Keratinocyte (primary cell): ENCODE results near the gene DOK6. TPM values are rescaled to one million over a fixed set of nuclear protein-coding genes. Genes with fewer than 3 reads are reported as not detected.

Experiments
- DNase-seq: peaks from one replicate; pipeline ENCODE4 v3.0.0-alpha.2; 2011; ENCODE audit warnings: low read depth, missing footprints, low spot score
- FAIRE-seq: peaks from 2 replicates; lab custom pipeline; 2011; peaks lifted over from hg19 to GRCh38; lab: Jason Lieb, UNC
- H2AFZ ChIP-seq: 2 replicates; pipeline ENCODE4 v1.6.0; 2012; ENCODE audit warnings: low read length, control low read depth, inconsistent platforms; ENCODE audit not compliant: control insufficient read depth
- H3K27ac ChIP-seq: 2 replicates; pipeline ENCODE4 v1.5.1; 2011; ENCODE audit warnings: low read length; ENCODE audit not compliant: control insufficient read depth, insufficient read depth
- H3K27me3 ChIP-seq: 3 replicates; pipeline ENCODE4 v1.6.0; 2011; ENCODE audit warnings: low read length; ENCODE audit not compliant: control insufficient read depth, insufficient read depth; ENCODE audit errors: extremely low read depth
- H3K36me3 ChIP-seq, 2 experiments: 2 replicates in 1 of 2; 3 replicates in 1 of 2; pipeline ENCODE4 v1.5.1; 2011; ENCODE audit warnings: low read length in 2 of 2, mild to moderate bottlenecking in 1 of 2; ENCODE audit not compliant: control insufficient read depth in 2 of 2, insufficient read depth in 2 of 2; ENCODE audit errors: extremely low read depth in 1 of 2
- H3K4me1 ChIP-seq: 3 replicates; pipeline ENCODE4 v1.5.1; 2011; ENCODE audit warnings: low read length; ENCODE audit not compliant: control insufficient read depth, insufficient read depth; ENCODE audit errors: extremely low read depth
- H3K4me2 ChIP-seq: 3 replicates; pipeline ENCODE4 v1.6.0; 2011; ENCODE audit warnings: low read depth, low read length; ENCODE audit not compliant: control insufficient read depth, insufficient read depth; ENCODE audit errors: extremely low read depth
- H3K4me3 ChIP-seq, 3 experiments: fragments of 200-600 bp in 1 of 3; sonication (generic) in 1 of 3; 2 replicates in 2 of 3; 3 replicates in 1 of 3; pipeline ENCODE4 v1.5.1; 2011 to 2016; ENCODE audit warnings: low read length in 3 of 3, mild to moderate bottlenecking in 3 of 3, control low read depth in 2 of 3, inconsistent platforms in 1 of 3, low read depth in 1 of 3, mixed read lengths in 1 of 3, mixed run types in 1 of 3, moderate library complexity in 1 of 3; ENCODE audit not compliant: control insufficient read depth in 2 of 3, insufficient read depth in 2 of 3; ENCODE audit errors: extremely low read depth in 1 of 3
- H3K79me2 ChIP-seq: 2 replicates; pipeline ENCODE4 v1.6.0; 2012; ENCODE audit warnings: low read length; ENCODE audit not compliant: control insufficient read depth, insufficient read depth
- H3K9ac ChIP-seq: 3 replicates; pipeline ENCODE4 v1.6.0; 2011; ENCODE audit warnings: low read length; ENCODE audit not compliant: control insufficient read depth, insufficient read depth; ENCODE audit errors: extremely low read depth
- H3K9me1 ChIP-seq: 3 replicates; pipeline ENCODE4 v1.6.0; 2011; ENCODE audit warnings: low read length; ENCODE audit not compliant: control insufficient read depth, insufficient read depth; ENCODE audit errors: extremely low read depth
- H3K9me3 ChIP-seq: 2 replicates; pipeline ENCODE4 v1.5.1; 2012; ENCODE audit warnings: low read depth, low read length; ENCODE audit not compliant: control insufficient read depth
- H4K20me1 ChIP-seq: 3 replicates; pipeline ENCODE4 v1.6.0; 2011; ENCODE audit warnings: low read length; ENCODE audit not compliant: control insufficient read depth, insufficient read depth; ENCODE audit errors: extremely low read depth
- EZH2 ChIP-seq: IDR thresholded peaks from one replicate; pipeline ENCODE4 v1.6.1; 2012; ENCODE audit warnings: inconsistent platforms, mild to moderate bottlenecking, low read length, moderate library complexity
- dilution Hi-C: fragments of 300-500 bp; cut with MboI; formaldehyde crosslinking; loops from one replicate; pipeline ENCODE4 v1.7.0; 2020; ENCODE audit warnings: low sequenced_read_pairs; ENCODE audit not compliant: extremely low pct_ligation_motif_present
- polyA plus RNA-seq, 5 experiments: library from polyadenylated mRNA; depleted of rRNA in 3 of 5; stranded (reverse) in 3 of 5; stranded (forward) in 1 of 5; unstranded in 1 of 5; fragments of >200 nt; gene quantifications; 1 replicate in 1 of 5; 2 replicates in 3 of 5; 3 replicates in 1 of 5; pipeline versions ENCODE4 v1.2.1 to v1.2.3, GENCODE V29; 2011 to 2012; ENCODE audit warnings: missing spikeins in 2 of 5, low read depth in 1 of 5, low replicate concordance in 1 of 5
- TF ChIP-seq, protein P1 (sequence below), 3 experiments: IDR thresholded peaks in 1 of 3; conservative IDR thresholded peaks in 1 of 3; optimal IDR thresholded peaks in 1 of 3; 2 replicates in 2 of 3; 3 replicates in 1 of 3; pipeline versions ENCODE3 to v1.5.1; 2011; ENCODE audit warnings: low read length in 3 of 3, mild to moderate bottlenecking in 3 of 3, moderate library complexity in 2 of 3, control low read depth in 1 of 3, inconsistent platforms in 1 of 3; ENCODE audit not compliant: insufficient read depth in 2 of 3; ENCODE audit errors: extremely low read depth in 1 of 3

DOK6 gene
- polyA plus RNA-seq, 1 donor (not counting 4 experiments of a cell fraction or from before 2014, with no cell fraction given): not detected

GRCh38 chr18:69397096-69397495 lies 3.6 kb upstream of the DOK6 start:
- no peak for TF ChIP-seq EZH2
- TF ChIP-seq, protein P1, sequence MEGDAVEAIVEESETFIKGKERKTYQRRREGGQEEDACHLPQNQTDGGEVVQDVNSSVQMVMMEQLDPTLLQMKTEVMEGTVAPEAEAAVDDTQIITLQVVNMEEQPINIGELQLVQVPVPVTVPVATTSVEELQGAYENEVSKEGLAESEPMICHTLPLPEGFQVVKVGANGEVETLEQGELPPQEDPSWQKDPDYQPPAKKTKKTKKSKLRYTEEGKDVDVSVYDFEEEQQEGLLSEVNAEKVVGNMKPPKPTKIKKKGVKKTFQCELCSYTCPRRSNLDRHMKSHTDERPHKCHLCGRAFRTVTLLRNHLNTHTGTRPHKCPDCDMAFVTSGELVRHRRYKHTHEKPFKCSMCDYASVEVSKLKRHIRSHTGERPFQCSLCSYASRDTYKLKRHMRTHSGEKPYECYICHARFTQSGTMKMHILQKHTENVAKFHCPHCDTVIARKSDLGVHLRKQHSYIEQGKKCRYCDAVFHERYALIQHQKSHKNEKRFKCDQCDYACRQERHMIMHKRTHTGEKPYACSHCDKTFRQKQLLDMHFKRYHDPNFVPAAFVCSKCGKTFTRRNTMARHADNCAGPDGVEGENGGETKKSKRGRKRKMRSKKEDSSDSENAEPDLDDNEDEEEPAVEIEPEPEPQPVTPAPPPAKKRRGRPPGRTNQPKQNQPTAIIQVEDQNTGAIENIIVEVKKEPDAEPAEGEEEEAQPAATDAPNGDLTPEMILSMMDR (optimal IDR thresholded peaks at IDR 0.05 in 1 of 3, IDR thresholded peaks at IDR 0.05 in 1 of 3, conservative IDR thresholded peaks at IDR 0.05 in 1 of 3; ENCODE audit: extremely low read depth in 1 of 3, insufficient read depth in 2 of 3, low read length in 3 of 3): no peak
- Histone ChIP-seq H3K9me3 (no peaks in the 10 kb centered on the region), H3K9ac (no peak overlapping the region), H3K79me2 (no peaks in the 10 kb centered on the region), H3K4me1 (no peaks in the 10 kb centered on the region), H3K27me3 (peaks cover 23% of the 10 kb centered on the region), H3K4me3 (no peak overlapping the region), H3K9me1 (no peaks in the 10 kb centered on the region), H3K4me2 (no peak overlapping the region), H3K36me3 (no peaks in the 10 kb centered on the region), H3K27ac (no peak overlapping the region), H4K20me1 (no peaks in the 10 kb centered on the region), H2AFZ (no peak overlapping the region)
- dilution Hi-C loops: no loop called here
- DNase-seq: no peak
- no peak for FAIRE-seq

DNA sequence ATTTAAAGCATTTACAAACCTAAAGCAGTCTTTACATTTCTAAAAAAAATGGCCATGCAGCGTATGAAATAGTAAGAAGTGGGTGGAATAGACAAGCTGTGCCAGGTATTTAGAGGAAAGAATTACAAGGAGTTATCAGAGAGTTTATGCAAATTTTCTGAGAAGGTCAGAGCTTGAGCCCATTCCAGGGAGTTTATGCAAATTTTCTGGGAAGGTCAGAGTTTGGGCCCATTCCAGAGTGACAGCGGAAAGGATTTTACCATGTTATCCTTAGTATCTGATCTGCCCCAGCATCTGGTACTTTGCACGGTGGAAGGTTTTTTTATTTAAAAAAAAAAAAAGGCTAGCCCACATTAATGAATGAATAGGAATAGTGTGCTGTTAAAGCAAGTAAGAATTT lies 1.4 kb upstream of the DOK6 start:
- Histone ChIP-seq H3K9me1 (no peaks in the 10 kb centered on the region), H2AFZ (no peak overlapping the region), H3K9me3 (no peaks in the 10 kb centered on the region), H3K27me3 (peaks cover 34% of the 10 kb centered on the region), H3K79me2 (no peaks in the 10 kb centered on the region), H3K9ac (no peak overlapping the region), H3K27ac (no peak overlapping the region), H3K4me1 (no peaks in the 10 kb centered on the region), H3K4me3 (no peak overlapping the region), H4K20me1 (no peaks in the 10 kb centered on the region), H3K36me3 (no peaks in the 10 kb centered on the region), H3K4me2 (no peak overlapping the region)
- no peak for DNase-seq
- no peak for FAIRE-seq
- TF ChIP-seq, protein P1 (optimal IDR thresholded peaks at IDR 0.05 in 1 of 3, IDR thresholded peaks at IDR 0.05 in 1 of 3, conservative IDR thresholded peaks at IDR 0.05 in 1 of 3; ENCODE audit: extremely low read depth in 1 of 3, insufficient read depth in 2 of 3, low read length in 3 of 3): no peak
- no peak for TF ChIP-seq EZH2
- dilution Hi-C loops: no loop called here
